H1 (cell line): ENCODE data around the gene TOMM5. TPM values are rescaled to one million over a fixed set of nuclear protein-coding genes. Genes with fewer than 3 reads are reported as not detected.

Source experiments
- CTCF ChIA-PET: fragments of 300-600 bp; sonication (Branson Sonifier 250); formaldehyde crosslinking; loops from one replicate; lab custom pipeline; 2021; ENCODE audit not compliant: partially characterized antibody; lab: Charles Lee
- POLR2A ChIA-PET: fragments of 300-600 bp; sonication (Branson Sonifier 250); formaldehyde crosslinking; loops from one replicate; lab custom pipeline; 2021; ENCODE audit warnings: inconsistent platforms; ENCODE audit not compliant: partially characterized antibody; lab: Charles Lee
- DNase-seq, 2 experiments: peaks; one replicate each; pipeline versions ENCODE4 v3.0.0 to v3.0.0-alpha.2; 2010 to 2022; ENCODE audit warnings: low spot score in 2 of 2, low read depth in 1 of 2, mixed read lengths in 1 of 2
- FAIRE-seq: peaks from 2 replicates; lab custom pipeline; 2011; peaks lifted over from hg19 to GRCh38; lab: Jason Lieb, UNC
- H2AFZ ChIP-seq: 2 replicates; pipeline ENCODE4 v1.8.1; 2012; ENCODE audit warnings: low read length, inconsistent platforms
- H2AK5ac ChIP-seq: 2 replicates; pipeline ENCODE4 v1.6.1; 2013; ENCODE audit warnings: low read depth, low read length
- H2BK120ac ChIP-seq: replicated peaks from 2 replicates; pipeline ENCODE3; 2013; ENCODE audit warnings: low read depth, low read length, inconsistent platforms
- H2BK12ac ChIP-seq: 2 replicates; pipeline ENCODE4 v1.6.1; 2013; ENCODE audit warnings: low read depth, low read length
- H2BK15ac ChIP-seq: 2 replicates; pipeline ENCODE4 v1.6.1; 2013; ENCODE audit warnings: low read length
- H2BK20ac ChIP-seq: 2 replicates; pipeline ENCODE4 v1.6.1; 2013; ENCODE audit warnings: low read length
- H2BK5ac ChIP-seq: 2 replicates; pipeline ENCODE4 v1.6.1; 2013; ENCODE audit warnings: low read depth, low read length
- H3K14ac ChIP-seq: 2 replicates; pipeline ENCODE4 v1.6.1; 2013; ENCODE audit warnings: inconsistent platforms; ENCODE audit not compliant: insufficient read length
- H3K18ac ChIP-seq: 2 replicates; pipeline ENCODE4 v1.6.1; 2013; ENCODE audit warnings: low read length; ENCODE audit errors: extremely low read depth
- H3K23ac ChIP-seq: 2 replicates; pipeline ENCODE4 v1.6.1; 2013; ENCODE audit warnings: inconsistent platforms; ENCODE audit not compliant: insufficient read length
- H3K23me2 ChIP-seq: 2 replicates; pipeline ENCODE4 v1.6.1; 2013; ENCODE audit warnings: low read depth, low read length
- H3K27ac ChIP-seq: 2 replicates; pipeline ENCODE4 v1.6.1; 2011; ENCODE audit warnings: low read depth, low read length, inconsistent platforms
- H3K27me3 ChIP-seq, 4 experiments: replicated peaks in 1 of 4; 1 replicate in 1 of 4; 2 replicates in 3 of 4; pipeline versions ENCODE4 v1.6.1 to v1.8.1; 2011 to 2013; ENCODE audit warnings: low read length in 3 of 4, mild to moderate bottlenecking in 3 of 4, inconsistent platforms in 2 of 4, mixed read lengths in 2 of 4, moderate library complexity in 1 of 4; ENCODE audit not compliant: control insufficient read depth in 3 of 4, insufficient read depth in 3 of 4; ENCODE audit errors: extremely low read depth in 1 of 4
- H3K36me3 ChIP-seq, 4 experiments: 2 replicates each; pipeline versions ENCODE4 v1.6.1 to v1.8.1; 2011 to 2013; ENCODE audit warnings: mild to moderate bottlenecking in 4 of 4, low read length in 3 of 4, moderate library complexity in 2 of 4, control low read depth in 1 of 4, inconsistent platforms in 1 of 4; ENCODE audit not compliant: insufficient read depth in 4 of 4, control insufficient read depth in 2 of 4
- H3K4ac ChIP-seq: replicated peaks from 2 replicates; pipeline ENCODE3; 2013; ENCODE audit warnings: low read length, low read depth, mixed read lengths, inconsistent platforms; ENCODE audit not compliant: insufficient read length
- H3K4me1 ChIP-seq, 4 experiments: replicated peaks in 1 of 4; 1 replicate in 1 of 4; 2 replicates in 3 of 4; pipeline versions ENCODE4 v1.6.1 to v1.8.1; 2011 to 2013; ENCODE audit warnings: low read length in 3 of 4, inconsistent platforms in 2 of 4, mixed read lengths in 1 of 4; ENCODE audit not compliant: insufficient read depth in 4 of 4, control insufficient read depth in 3 of 4
- H3K4me2 ChIP-seq, 2 experiments: 2 replicates each; pipeline versions ENCODE4 v1.6.1 to v1.8.1; 2011 to 2013; ENCODE audit warnings: low read depth in 2 of 2, low read length in 2 of 2, control low read depth in 1 of 2, inconsistent platforms in 1 of 2, mild to moderate bottlenecking in 1 of 2; ENCODE audit not compliant: insufficient read depth in 1 of 2
- H3K4me3 ChIP-seq, 4 experiments: fragments of 200-600, 300-600 bp in 1 of 4; sonication (generic), shearing (Covaris generic), sonication (Bioruptor Twin) in 1 of 4; 2 replicates each; pipeline versions ENCODE4 v1.5.1 to v1.8.1; 2011 to 2016; ENCODE audit warnings: low read length in 4 of 4, low read depth in 3 of 4, control low read depth in 2 of 4, inconsistent platforms in 2 of 4, mild to moderate bottlenecking in 2 of 4, mixed read lengths in 1 of 4, moderate library complexity in 1 of 4; ENCODE audit not compliant: insufficient read depth in 2 of 4; ENCODE audit errors: extremely low read depth in 1 of 4
- H3K56ac ChIP-seq: replicated peaks from 2 replicates; pipeline ENCODE3; 2013; ENCODE audit warnings: low read depth, mild to moderate bottlenecking, mixed read lengths, low read length, inconsistent platforms; ENCODE audit not compliant: insufficient read length
- H3K79me1 ChIP-seq: 2 replicates; pipeline ENCODE4 v1.6.1; 2013; ENCODE audit warnings: low read depth, low read length, control low read depth
- H3K79me2 ChIP-seq, 2 experiments: 2 replicates each; pipeline versions ENCODE4 v1.6.1 to v1.8.1; 2012 to 2013; ENCODE audit warnings: low read length in 2 of 2, mild to moderate bottlenecking in 2 of 2, inconsistent platforms in 1 of 2; ENCODE audit not compliant: insufficient read depth in 2 of 2, control insufficient read depth in 1 of 2
- H3K9ac ChIP-seq, 4 experiments: replicated peaks in 1 of 4; 1 replicate in 1 of 4; 2 replicates in 3 of 4; pipeline versions ENCODE4 v1.6.1 to v1.8.1; 2011 to 2013; ENCODE audit warnings: low read depth in 3 of 4, low read length in 3 of 4, control low read depth in 2 of 4, mild to moderate bottlenecking in 2 of 4, moderate library complexity in 2 of 4, inconsistent platforms in 1 of 4; ENCODE audit errors: extremely low read depth in 1 of 4
- H3K9me3 ChIP-seq, 2 experiments: 2 replicates each; pipeline versions ENCODE4 v1.6.1 to v1.8.1; 2012 to 2013; ENCODE audit warnings: mild to moderate bottlenecking in 2 of 2, moderate library complexity in 2 of 2, control low read depth in 1 of 2, inconsistent platforms in 1 of 2, low read depth in 1 of 2, low read length in 1 of 2, mixed read lengths in 1 of 2; ENCODE audit not compliant: insufficient read depth in 2 of 2
- H4K20me1 ChIP-seq, 2 experiments: replicated peaks in 1 of 2; 2 replicates each; pipeline versions ENCODE3 to v1.8.1; 2011 to 2013; ENCODE audit warnings: inconsistent platforms in 2 of 2, low read length in 2 of 2, mild to moderate bottlenecking in 1 of 2; ENCODE audit not compliant: insufficient read depth in 2 of 2, control insufficient read depth in 1 of 2
- H4K5ac ChIP-seq: 2 replicates; pipeline ENCODE4 v1.6.1; 2013; ENCODE audit warnings: low read length, low read depth, mixed read lengths, inconsistent platforms; ENCODE audit not compliant: insufficient read length
- H4K8ac ChIP-seq: 2 replicates; pipeline ENCODE4 v1.8.0; 2013; ENCODE audit warnings: mild to moderate bottlenecking, moderate library complexity, low read length, inconsistent platforms; ENCODE audit not compliant: insufficient read depth; ENCODE audit errors: extremely low read depth
- H4K91ac ChIP-seq: replicated peaks from 2 replicates; pipeline ENCODE3; 2013; ENCODE audit warnings: low read length, mixed read lengths, inconsistent platforms; ENCODE audit not compliant: insufficient read length
- BACH1 ChIP-seq: IDR thresholded peaks from 2 replicates; pipeline ENCODE4 v1.6.1; 2012; ENCODE audit warnings: low read length, improper control_type of control experiment
- CBX5 ChIP-seq: fragments of 300-800, 300-1000 bp; sonication (generic); IDR thresholded peaks from 2 replicates; pipeline ENCODE4 v1.7.1; 2016; ENCODE audit warnings: antibody characterized with exemption, low read length, low read depth
- CEBPB ChIP-seq: IDR thresholded peaks from 2 replicates; pipeline ENCODE4 v1.6.1; 2012; ENCODE audit warnings: low read depth, low read length
- CHD2 ChIP-seq: IDR thresholded peaks from 2 replicates; pipeline ENCODE4 v1.6.1; 2012; ENCODE audit warnings: low read length, improper control_type of control experiment
- EGR1 ChIP-seq: IDR thresholded peaks from 2 replicates; pipeline ENCODE4 v1.6.1; 2011; ENCODE audit warnings: low read depth, low read length, borderline replicate concordance
- FOSL1 ChIP-seq: IDR thresholded peaks from 2 replicates; pipeline ENCODE4 v1.6.1; 2011; ENCODE audit warnings: mild to moderate bottlenecking, low read depth, low read length, moderate library complexity; ENCODE audit not compliant: insufficient read depth
- KDM1A ChIP-seq: fragments of 200-600, 300-600 bp; sonication (generic); IDR thresholded peaks from 2 replicates; pipeline ENCODE4 v1.7.1; 2016; ENCODE audit warnings: mild to moderate bottlenecking, low read length, borderline replicate concordance
- SIN3A ChIP-seq, 2 experiments: IDR thresholded peaks in 1 of 2; conservative IDR thresholded peaks in 1 of 2; 2 replicates each; pipeline ENCODE4 v1.6.1; 2011 to 2012; ENCODE audit warnings: low read length in 2 of 2, improper control_type of control experiment in 1 of 2, low read depth in 1 of 2, mild to moderate bottlenecking in 1 of 2
- SIRT6 ChIP-seq: IDR thresholded peaks from one replicate; pipeline ENCODE4 v1.7.1; 2012; ENCODE audit warnings: low read length, inconsistent platforms
- TCF12 ChIP-seq: IDR thresholded peaks from 2 replicates; pipeline ENCODE4 v1.6.1; 2011; ENCODE audit warnings: low read depth, mild to moderate bottlenecking, low read length
- YY1 ChIP-seq: IDR thresholded peaks from 2 replicates; pipeline ENCODE4 v1.6.1; 2011; ENCODE audit warnings: low read depth, mild to moderate bottlenecking, low read length
- WGBS, 2 experiments: shearing (Covaris generic) in 1 of 2; methylation state at CpG; one replicate each; pipeline versions ENCODE4 v1.1.6 to v1.1.7; 2013 to 2015; ENCODE audit warnings: low lambda C conversion rate in 2 of 2, mixed read lengths in 2 of 2, inconsistent platforms in 1 of 2, low coverage in 1 of 2, missing lambda C conversion rate in 1 of 2; ENCODE audit not compliant: insufficient replicate concordance in 2 of 2, insufficient coverage in 1 of 2, insufficient read length in 1 of 2; ENCODE audit errors: extremely low coverage in 1 of 2, missing lambda C conversion rate in 1 of 2; 5-methylcytosine and 5-hydroxymethylcytosine counted together
- polyA plus RNA-seq, 7 experiments: library from polyadenylated mRNA; depleted of rRNA in 3 of 7; stranded (reverse) in 5 of 7; unstranded in 2 of 7; fragments of >200 nt in 5 of 7; fragments of 200-250 nt in 2 of 7; gene quantifications; 1 replicate in 5 of 7; 2 replicates in 1 of 7; 4 replicates in 1 of 7; pipeline versions ENCODE4 v1.2.1 to v1.2.3, GENCODE V29; 2011 to 2013; ENCODE audit warnings: missing spikeins in 2 of 7, mixed read lengths in 2 of 7
- total RNA-seq: library from RNA; stranded (reverse); fragmentation: NEBNext Ultra II Directional; extraction: Animal tissue kit (Norgen Biotek cat#: 25700); gene quantifications from 2 replicates; pipeline ENCODE4 v1.2.1, GENCODE V29; 2021

The TOMM5 gene
- total and polyA plus RNA-seq, 2 of the 8 experiments (the other 6 are each of a cell fraction or from before 2014, with no cell fraction given): 171 to 174 TPM

DNA sequence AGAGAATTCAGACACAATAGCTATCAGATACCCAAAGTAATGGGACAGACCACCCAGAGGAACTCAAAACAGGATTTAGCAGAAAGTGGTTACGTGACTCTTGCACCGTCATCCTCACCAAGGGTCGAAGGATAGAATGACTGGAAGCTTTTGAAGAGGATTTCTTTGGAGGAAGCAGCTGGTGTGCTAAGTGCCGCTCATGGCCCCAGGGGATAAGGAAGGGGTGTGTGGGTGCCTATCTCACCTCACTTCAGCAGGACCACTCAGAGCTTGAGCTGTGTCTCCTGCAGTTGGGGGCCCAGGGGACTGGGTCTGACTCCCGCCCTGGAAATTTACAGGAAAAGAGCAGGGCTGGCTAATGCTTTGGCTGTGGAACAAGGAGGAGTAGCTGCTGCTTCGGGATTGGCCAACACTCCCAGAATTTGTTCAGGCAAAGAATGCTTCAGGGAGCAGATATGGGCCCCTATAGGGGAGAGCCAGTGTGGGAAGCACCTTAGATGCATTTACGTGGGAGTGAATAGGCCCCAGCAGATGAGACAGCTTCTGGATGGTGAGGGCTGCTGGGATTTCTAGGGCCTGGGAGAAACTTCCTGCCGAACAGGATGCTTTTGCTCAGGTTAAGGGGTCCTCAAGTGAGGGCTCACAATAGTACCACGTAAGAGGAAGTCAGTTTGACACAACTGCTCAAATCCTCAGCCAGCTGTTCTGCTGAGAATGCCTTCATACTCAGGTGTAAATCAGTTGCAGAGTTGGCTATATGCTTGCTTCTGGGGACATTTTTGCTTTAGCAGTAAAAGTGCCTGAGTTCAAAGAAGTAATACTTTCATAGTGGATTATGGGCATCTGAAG is 29.1 kb upstream of the TOMM5 start:
- no peaks in the 10 kb centered on the region for H3K79me1 ChIP-seq

More for the DNA sequence above, 29.1 kb upstream of the TOMM5 start:
- ChIA-PET CTCF (interaction anchor here (0.5 to 0.6 kb wide), 2 partner anchors 16 to 142 kb away, joined by 3 read pairs; no protein-coding TSS in a partner anchor), POLR2A (interaction anchor here (0.6 to 1.6 kb wide), 2 partner anchors 11 to 32 kb away, joined by 3 to 4 read pairs; no protein-coding TSS in a partner anchor)
- H4K5ac ChIP-seq: no peak overlapping the region
- no peak overlapping the region for H3K27ac ChIP-seq
- no peak overlapping the region for H3K4ac ChIP-seq
- no peaks in the 10 kb centered on the region for H3K9me3 ChIP-seq
- no peak overlapping the region for H2AK5ac ChIP-seq
- no peak overlapping the region for H3K9ac ChIP-seq
- no peaks in the 10 kb centered on the region for H4K20me1 ChIP-seq
- no peak overlapping the region for H2BK120ac ChIP-seq
- no peak overlapping the region for H2BK20ac ChIP-seq
- H4K8ac ChIP-seq: 0 out of 2 replicates have a peak overlapping the region, but pooled peaks have one; percentile 17
- FAIRE-seq (no peak), DNase-seq (no peak)
- H3K23ac ChIP-seq: no peak overlapping the region
- 77% methylated on average over 9 of the region's 9 CpGs; no CpG with 5 or more reads in 1 of the 2 experiments for WGBS, 2 experiments
- no peaks in the 10 kb centered on the region for H3K36me3 ChIP-seq
- peaks cover 0 to 3% (median 2%) of the 10 kb centered on the region in 4 experiments; a peak in 4 of 7 replicates for H3K4me1 ChIP-seq
- no peak overlapping the region for H3K56ac ChIP-seq
- no peak overlapping the region for H3K4me2 ChIP-seq
- no peak overlapping the region for H2BK12ac ChIP-seq
- no peak overlapping the region for H2BK15ac ChIP-seq
- no peaks in the 10 kb centered on the region for H3K79me2 ChIP-seq
- no peaks in the 10 kb centered on the region for H3K23me2 ChIP-seq
- H3K27me3 ChIP-seq: no peaks in the 10 kb centered on the region
- H3K4me3 ChIP-seq: no peak overlapping the region
- peak overlapping the region; percentile 49 for H2AFZ ChIP-seq
- no peak overlapping the region for H3K18ac ChIP-seq
- peak overlapping the region; percentile 19 for H3K14ac ChIP-seq
- H2BK5ac ChIP-seq: no peak overlapping the region
- no peak overlapping the region for H4K91ac ChIP-seq
- no peak for TF ChIP-seq SIRT6
- TF ChIP-seq FOSL1: no peak
- TF ChIP-seq CEBPB: no peak
- TF ChIP-seq CHD2: no peak
- no peak for TF ChIP-seq SIN3A (conservative IDR thresholded peaks at IDR 0.05 in 1 of 2, IDR thresholded peaks at IDR 0.05 in 1 of 2; ENCODE audit: low read depth in 1 of 2, low read length in 2 of 2)
- TF ChIP-seq KDM1A: no peak
- no peak for TF ChIP-seq TCF12
- TF ChIP-seq CBX5: no peak
- no peak for TF ChIP-seq EGR1
- TF ChIP-seq BACH1: no peak
- TF ChIP-seq YY1: no peak
